GM10266 (cell line): Measurements from ENCODE around the gene NUDT6.
"Not testable (repeated sequence)": the region's sequence is repeated elsewhere in the genome, so short reads cannot be mapped to it uniquely, and the experiment has no call there.

Source experiments
- DNase-seq: peaks from one replicate; pipeline ENCODE4 v3.0.0; 2012; ENCODE audit errors: extremely low spot score
- CTCF ChIP-seq: IDR thresholded peaks from 2 replicates; pipeline ENCODE4 v1.5.1; 2012; ENCODE audit warnings: mild to moderate bottlenecking, low read depth; ENCODE audit not compliant: control insufficient read depth, insufficient read depth; ENCODE audit errors: missing control alignments

NUDT6 gene

GRCh38 chr4:122959981-122960610 is 37.7 kb upstream of the NUDT6 start:
- DNase-seq: no peak
- TF ChIP-seq CTCF: no peak

- no peak for TF ChIP-seq CTCF
- DNase-seq: no peak
These were observed 37.0 kb upstream of the NUDT6 start for GRCh38 chr4:122959441-122959840.

- no peak for DNase-seq
- no peak for TF ChIP-seq CTCF
These were observed 36.1 kb upstream of the NUDT6 start for GRCh38 chr4:122958505-122958904.

- TF ChIP-seq CTCF: no peak
- DNase-seq: no peak
These were observed 31.5 kb upstream of the NUDT6 start for GRCh38 chr4:122953924-122954323.

GRCh38 chr4:122952028-122952427 is 29.6 kb upstream of the NUDT6 start:
- no peak for DNase-seq
- no peak for TF ChIP-seq CTCF

- TF ChIP-seq CTCF: no peak
- DNase-seq: no peak
These were observed 26.3 kb upstream of the NUDT6 start for GRCh38 chr4:122948671-122949070.

- DNase-seq: no peak
- TF ChIP-seq CTCF: no peak
These were observed 23.7 kb upstream of the NUDT6 start for GRCh38 chr4:122946142-122946541.

GRCh38 chr4:122945136-122945535 is 22.7 kb upstream of the NUDT6 start:
- not testable (repeated sequence) for DNase-seq
